Right renal cortex interstitium (tissue), 3 donors: ENCODE data around the gene PYGO2. TPM values are rescaled to one million over a fixed set of nuclear protein-coding genes. Genes with fewer than 3 reads are reported as not detected.

Experiments used
- DNase-seq, 3 donors: peaks; one replicate each; pipeline ENCODE4 v3.0.0-alpha.2; 2013; ENCODE audit warnings: low read depth in 3 of 3, low spot score in 2 of 3
- polyA plus RNA-seq, 3 donors: library from polyadenylated mRNA; unstranded; fragments of 120-200 nt; gene quantifications; one replicate each; pipeline ENCODE4 v1.2.1, GENCODE V29; 2013; ENCODE audit not compliant: insufficient read length in 3 of 3

PYGO2 gene
- polyA plus RNA-seq, 3 donors: 41.8 to 46.5 (median 42.6) TPM

DNA sequence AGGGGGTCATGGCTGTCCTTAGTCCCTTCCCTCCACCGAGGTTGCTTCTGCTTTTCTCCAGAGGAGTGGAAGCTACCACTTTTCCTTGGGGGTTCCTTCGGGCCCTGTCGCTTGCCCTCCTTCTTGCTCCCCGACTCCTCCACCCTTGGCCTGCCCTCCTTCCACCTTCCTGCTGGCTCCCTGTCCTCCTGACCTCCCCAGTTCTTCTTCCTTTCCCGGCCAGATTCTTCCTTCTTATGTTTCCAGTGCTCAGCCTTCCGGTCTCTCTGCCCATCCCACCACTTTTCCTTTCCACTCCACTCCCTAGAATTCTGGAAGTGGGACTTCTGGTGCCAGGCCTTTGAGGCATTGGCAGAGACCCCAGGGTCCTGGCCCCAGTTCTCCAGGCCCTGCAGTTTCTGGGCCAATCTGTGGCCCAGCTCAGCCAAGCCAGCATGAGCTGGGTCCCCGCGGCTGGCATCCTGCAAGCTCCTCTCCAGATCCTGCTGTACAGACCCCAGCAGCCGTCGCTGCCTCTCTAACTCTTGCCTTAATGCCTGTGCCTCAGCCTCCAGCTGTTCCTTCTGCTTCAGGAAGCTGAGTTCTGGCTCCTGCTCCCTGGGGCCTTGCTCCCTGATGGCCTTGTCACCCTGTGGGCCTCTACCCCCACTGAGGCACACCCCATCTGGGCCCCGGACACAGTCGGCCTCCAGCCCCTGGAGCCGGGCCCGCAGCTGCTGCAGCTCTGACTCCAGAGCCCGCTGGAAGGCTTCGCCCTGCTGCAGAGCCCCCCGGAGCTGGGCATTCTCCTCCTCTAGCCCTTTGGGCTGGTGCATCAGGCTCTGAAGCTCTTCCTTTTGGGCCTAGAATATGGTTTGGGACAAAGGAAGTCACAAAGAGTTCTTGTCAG is 15.4 kb downstream of the PYGO2 start:
- no peak for DNase-seq

DNA sequence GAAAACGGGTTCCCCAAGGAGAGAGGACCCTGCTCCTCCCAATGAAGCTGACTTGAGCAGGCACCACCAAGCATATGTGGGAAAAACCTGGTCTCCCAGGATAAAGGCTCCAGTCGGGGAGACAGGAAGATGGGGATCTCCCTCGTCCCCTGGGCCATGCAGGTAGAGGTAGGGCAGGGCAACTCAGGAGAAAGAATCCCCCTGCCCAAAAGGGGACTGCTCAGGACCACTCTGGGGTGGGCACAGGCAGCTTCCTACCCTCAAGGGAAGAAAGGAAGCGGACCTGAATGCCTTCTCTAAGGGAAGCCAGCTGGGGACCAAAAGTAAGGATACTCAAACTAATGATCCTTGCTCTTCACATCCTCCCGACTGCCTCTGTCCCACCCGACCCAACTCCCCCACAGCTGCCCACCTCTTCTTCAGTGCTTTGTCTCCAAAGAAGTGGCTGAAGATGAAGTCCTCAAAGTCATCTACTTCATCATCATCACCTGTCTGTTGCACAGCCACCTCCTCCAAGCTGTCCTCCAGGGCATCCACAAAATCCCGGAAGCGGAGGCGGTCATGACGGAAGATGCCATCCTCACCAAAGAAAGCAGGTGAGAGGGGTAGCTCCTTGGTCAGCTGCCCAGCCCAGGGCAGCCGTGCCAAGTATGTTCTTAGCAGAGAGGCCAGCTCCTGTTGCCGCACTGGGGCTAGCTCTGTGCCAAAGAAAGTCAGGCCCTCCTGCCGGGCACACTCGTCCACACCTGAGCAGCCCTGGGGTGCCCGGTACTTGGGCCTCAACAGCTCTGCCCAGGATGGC is 16.2 kb downstream of the PYGO2 start:
- no peak for DNase-seq

DNA sequence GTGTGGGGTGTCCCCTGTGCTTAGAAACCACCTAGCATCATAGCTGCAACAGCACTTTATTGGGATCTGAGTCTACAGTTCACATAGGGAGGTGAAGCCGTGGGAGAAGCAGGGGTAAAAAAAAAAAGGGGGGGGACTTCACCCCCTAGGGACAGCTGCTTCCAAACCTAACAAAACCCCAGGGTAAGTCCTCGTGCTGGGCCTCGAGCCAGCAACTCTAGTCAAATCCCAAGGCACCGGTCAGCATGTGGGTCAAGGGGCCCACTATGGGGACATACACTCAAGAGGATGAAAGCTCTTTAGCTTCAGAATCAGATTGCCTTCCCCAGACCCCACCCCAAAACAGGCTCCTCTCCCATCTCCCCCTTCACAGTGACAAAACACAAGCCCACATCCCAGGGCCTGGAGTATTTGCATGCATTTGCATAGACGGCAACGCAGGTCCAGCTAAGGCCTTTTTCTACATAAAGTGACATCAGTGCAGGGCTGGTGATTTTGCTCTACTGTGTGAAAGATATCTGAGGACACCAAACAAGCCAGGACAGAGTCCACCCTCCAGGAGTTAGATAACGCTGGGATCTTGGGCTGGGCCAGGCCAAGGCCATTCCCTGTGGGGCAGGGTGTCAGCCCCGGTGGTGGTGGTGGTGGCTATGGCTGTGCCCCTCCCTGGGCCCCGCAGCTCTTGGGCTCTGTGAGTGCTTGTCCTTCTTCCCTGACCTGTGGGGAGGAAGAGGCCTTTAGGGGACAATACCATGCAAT is 17.0 kb downstream of the PYGO2 start:
- DNase-seq: no peak

DNA sequence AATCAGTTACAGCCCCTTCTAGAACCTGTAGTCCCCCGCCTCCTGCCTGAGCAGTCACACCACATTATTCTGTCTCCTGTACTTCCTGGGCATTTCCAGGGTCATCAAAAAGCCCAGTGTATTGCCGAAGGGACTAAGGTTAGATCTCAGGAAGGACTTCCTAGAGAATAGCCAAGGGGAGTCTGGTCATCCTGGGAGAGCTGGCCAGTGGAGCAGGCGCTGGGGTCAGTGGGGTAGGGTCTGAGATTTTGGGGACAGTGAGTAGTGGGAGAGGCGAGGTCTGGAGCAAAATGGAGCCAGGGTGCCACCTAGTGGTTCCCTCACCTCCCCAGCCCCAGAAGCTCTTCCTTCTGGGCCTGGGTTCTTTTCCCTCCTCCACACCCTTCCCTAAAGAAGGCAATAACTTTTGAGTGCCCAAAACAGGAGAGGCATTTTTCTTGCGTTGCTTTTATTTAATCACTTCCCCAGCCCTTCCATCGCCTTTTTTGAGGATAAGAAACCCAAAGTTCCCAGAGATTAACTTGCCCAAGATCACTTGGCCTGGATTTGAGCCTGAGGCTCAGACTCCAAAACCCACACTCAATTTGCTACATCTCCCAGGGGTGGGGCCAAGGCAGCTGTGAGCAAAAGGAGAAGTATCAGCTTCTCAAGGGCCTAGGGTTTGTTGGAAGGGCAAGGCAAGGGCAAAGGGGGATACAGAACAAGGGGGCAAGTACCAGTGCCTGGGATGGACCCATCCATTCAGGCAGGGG is 17.8 kb downstream of the PYGO2 start:
- no peak for DNase-seq

DNA sequence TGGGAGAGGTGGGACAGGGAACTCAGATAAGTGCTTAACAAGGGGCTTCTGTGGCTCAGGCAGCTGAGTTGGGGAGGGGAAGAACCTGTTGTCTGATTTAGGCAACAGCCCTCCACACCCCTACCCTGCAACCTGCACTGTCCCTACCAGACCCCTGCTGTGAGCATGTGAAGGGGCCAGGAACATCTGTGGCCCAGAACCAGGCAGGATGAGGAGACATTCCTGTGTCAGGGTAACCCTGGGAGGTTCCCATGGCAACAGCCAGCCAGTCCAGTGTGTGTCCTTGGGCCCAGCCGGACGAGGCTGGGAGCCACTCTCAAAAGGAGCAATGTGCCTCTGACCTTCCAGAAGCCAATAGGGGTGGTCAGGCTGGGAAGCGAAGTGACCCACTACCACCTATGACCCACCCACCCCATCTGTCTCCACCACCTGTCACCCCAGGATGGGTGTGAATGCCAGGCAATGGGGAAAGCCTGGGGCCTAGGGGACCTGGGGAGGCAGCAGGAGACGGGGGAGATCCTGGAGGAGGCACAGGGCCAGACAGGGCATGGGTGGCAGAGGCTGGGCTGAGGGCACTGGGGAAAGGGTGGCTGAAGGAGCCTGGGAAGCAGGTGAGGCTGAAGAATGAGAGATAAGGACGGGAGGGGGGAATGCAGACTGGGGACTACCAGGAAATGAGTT is 20.1 kb downstream of the PYGO2 start:
- DNase-seq: no peak

DNA sequence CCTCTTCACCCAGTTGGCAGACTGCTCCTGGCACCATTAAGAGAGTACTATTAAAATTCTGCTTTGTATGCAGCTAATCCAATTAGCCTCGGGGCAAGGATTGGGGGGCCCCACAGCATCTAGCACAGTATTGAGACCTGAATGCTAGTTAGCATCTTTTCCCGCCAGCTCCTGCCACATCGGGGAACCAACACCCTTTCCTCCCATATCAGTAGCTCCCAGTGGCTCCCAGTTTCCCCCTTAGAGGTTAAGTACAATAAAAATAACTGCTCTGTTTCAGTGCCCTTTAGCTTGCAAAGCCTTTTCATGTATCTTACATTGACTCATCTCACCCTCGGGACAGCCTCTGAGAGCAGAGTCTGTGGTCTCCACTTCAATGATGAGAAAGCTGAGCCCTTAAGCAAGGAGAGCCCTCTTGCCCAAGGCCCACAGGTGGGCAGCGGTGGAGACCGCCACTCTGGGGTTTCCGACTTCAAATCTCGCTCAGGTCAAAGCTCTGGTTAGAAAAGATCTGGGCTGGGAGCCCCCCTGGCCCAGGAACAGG is 20.9 kb downstream of the PYGO2 start:
- no peak for DNase-seq

DNA sequence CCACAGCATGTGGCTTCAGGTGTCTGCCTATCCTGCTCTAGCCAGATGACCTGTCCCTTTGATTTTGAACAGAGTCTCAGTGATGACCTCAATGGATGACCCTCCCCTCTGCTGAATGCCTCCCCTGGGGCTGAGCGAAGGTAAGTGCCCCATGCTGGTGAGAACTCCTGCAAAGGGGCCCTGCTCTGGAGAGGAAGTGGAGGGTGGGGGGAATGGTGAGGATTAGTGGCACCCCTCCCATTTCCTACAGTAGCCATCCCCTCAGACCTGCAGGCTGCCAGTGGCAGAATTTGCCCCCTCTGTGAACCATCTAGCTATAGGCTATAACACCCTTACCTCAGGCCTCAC is 21.4 kb downstream of the PYGO2 start:
- no peak for DNase-seq

DNA sequence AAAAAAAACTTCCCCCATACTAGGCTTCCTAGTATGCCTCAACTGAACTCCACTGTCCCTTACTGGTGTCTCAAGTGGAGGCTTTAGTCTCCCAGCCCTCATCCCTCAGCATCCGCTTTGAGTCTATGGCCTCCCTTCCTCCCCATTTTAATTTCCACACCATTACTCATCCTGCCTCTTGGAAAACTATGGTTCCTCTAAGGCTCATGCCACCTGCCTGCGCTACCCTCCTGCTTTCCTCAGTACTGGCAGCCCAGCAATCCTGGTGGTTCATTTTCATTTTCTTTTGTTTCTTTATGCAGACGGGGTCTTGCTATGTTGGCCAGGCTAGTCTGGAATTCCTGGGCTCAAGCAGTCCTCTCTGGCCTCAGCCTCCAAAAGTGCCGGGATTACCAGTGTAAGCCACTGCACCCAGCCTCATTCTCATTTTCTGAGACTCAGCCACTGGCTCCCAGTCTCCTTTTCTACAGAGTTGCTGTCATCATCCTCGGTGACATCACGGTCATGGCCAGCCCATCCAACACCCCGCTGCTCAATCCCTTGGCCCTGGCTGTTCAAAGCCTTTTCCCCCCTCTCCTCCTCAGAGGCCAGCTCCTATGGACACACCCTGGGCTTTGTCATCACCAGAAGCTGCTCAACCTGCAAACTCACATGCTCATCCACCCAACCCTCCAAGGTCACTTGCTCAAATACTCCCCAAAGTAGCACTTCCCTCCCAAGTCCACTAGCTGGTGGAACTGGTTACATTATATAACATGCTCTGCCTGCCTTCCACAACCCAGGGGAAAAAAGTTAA is 22.8 kb downstream of the PYGO2 start:
- DNase-seq: no peak

DNA sequence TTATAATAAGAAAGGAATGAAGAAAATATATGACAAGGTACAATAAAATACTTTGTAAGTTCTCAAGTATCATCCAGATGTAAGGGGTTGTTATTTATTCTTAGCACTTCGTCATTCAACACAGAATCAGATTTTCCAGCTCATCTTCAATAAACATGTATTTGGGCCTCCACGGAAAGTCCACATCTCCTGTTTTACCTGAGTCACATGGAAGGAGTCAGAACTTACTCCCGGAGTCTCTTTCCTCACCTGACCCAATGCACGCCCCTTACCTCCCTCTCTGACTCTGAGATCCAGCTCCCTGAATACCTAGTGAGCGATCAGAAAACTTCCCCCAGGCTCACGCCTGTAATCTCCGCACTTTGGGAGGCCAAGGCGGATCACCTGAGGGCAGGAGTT is 23.6 kb downstream of the PYGO2 start:
- DNase-seq: no peak

DNA sequence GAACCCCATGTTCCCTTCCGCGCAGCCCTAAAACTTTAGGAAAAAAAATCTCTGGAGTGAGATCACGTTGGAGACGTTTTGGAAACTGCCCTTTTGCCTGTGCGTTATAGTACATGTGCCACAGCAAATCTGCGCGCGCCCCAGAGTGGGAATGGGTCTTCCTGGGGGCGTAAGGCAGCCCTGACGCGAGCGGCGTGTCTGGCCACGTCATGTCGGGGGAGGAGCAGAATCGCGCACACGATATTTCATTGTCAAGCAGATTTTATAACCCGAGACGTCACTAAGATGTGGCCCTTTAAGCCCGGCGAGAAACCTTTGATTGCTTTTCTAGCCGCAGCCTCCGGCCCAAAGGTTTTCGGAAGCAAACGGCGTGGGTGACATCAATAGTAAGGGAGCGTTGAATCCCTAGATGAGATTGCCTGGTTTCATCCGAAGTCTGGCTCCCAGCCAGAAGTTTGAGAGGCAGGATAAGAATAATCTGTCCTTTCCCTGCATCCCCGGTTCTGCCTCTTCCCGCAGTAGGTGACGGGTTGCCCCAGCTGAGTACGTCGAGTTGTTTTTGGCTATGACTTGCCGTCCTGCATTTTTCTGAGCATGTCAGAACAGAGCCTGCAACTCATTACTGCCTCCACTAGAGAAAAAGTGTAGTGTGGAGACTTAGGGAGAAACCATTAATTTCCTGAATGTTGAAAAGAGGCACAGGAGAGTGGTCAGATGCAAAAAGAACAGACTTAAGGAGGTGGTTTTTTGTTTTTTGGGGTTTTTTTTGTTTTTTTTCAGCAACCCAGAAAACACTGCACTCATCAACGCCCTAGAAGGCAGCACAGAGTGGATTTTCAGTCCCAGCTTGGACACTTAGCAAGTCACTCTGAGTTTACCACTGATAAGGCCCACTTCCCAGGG is 24.2 kb downstream of the PYGO2 start:
- DNase-seq: peak; percentile 90 to 98 (median 95)

DNA sequence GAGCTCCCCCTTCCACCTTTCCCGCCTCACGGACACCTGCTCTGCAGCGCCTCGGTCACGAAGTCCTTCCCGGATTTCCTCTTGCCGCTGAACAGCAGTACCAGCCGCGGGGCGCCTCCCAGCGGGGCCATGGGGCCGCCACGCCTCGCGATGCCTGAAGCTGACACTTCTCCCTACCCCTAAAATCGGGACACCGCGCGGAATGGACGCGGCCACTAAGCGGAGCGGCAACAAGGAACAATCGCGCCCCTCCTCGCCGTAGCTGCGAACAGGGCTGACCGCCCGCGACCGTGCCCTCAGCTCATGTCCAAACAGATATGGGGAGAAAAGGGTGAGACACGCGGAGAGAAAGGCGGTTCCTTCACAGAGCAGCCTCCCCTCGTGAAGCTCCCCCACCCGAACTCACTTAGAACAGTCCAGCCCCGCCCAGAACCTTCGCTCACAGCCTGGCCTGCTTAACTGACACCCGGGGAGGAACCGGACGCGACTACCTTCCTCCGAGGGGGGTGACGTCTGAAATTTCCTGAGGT is 25.0 kb downstream of the PYGO2 start, which contains the start of gene PMVK:
PMVK (minus strand) TSS at position 165 of the 530 bp plus-strand sequence; CDS start at position 131, 34 bp downstream.
- peak; percentile 95 to 99 (median 98) for DNase-seq

DNA sequence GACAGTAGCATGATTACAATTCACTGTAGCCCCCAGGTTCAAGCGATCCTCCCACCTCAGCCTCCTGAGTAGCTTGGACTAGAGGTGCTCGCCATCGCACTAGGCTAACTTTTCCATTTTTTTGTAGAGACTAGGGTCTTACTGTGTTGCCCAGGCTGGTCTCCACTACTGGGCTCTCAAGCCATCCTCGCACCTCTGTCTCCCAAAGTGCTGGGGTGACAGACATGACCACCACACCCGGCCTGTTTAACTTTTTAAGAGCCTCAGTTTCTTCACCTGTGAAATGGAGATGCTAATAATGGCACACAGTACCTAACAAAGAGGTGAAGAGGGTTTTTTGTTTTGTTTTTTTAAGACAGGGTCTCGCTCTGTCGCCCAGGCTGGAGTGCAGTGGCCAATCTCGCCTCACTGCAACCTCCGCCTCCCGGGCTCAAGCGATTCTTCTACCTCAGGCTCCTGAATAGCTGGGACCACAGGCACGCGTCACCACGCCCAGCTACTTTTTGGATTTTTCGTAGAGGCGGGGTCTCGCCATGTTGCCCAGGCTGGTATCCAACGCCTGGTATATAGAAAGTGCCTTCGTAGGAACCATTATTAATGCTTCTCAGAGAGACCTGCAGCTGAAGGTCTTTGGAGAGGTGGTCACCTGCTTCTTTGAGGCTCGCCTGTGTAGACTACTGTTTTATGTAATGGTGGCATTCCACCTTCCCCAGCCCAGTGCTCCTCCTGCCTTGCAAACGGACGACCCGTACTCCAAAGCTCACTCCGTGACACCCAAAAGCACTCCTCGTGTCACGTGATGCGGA is 25.6 kb downstream of the PYGO2 start:
- DNase-seq: no peak

DNA sequence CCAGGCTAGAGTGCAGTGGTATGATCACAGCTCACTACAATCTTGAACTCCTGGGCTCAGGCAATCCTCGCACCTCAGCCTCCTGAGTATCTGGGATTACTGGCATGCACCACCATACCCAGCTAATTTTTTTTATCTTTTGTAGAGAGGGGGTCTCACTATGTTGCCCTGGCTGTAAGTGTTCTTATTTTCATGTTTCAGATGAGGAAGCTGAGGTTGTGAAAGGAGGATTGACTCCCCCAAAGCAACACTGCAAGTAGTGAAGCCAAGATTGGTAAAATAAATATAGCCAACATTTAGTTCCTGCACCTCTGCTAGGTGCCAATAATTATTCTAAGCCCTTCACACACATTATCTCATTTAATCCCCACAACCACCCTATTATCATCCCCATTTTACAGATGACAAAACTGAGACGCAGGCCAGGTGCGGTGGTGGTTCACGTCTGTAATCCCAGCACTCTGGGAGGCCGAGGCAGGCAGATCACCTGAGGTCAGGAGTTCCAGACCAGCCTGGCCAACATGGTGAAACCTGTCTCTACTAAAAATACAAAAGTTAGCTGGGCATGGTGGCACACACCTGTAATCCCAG is 27.1 kb downstream of the PYGO2 start:
- DNase-seq: no peak

DNA sequence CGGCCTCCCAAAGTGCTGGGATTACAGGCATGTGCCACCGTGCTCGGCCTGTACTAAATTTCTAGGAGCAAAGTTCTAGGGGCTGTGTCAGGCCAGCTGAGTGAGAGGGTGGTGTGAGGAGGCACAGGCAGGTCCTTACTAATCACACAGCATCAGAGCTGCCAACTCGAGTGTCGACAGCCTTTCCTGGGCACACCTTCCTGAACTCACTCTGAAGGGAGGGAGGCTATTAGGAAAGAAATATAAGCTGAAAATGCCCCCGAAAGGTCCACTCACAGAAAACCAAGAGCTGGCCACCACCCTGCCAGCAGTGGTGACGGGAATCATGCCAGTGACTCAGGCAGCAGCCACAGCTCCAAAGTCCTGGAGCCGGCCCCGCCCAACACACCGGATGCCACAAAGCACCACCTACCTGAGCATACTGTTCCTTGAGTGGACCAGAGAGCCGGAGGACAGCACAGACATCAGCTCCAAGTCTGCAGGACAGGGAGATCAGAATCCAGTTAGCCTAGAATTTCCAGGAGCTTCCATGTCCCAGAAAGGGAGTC is 29.6 kb downstream of the PYGO2 start:
- no peak for DNase-seq

DNA sequence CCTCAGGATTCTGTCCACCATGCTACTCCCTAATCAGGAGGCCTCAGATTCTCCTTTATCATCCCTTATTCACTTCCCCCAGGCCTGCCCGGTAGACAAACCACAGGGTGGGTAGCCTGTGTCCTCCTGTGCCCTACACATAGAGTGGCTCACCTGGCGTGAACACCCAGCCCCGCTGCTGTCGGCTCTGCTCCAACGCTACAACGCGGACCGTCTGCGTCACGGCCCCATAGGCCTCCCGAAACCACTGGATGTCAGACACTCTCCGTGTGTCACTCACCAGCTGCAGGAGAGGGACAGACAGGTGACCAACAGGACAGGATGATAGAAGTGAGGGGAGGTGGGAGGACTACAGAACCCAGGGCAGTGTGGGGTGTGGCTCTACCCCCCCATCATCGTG is 35.4 kb downstream of the PYGO2 start:
- no peak for DNase-seq
